ENCODE measurements around the gene FBXO28. TPM values are rescaled to one million over a fixed set of nuclear protein-coding genes. Genes with fewer than 3 reads are reported as not detected.

The FBXO28 gene
- total RNA-seq, 1 experiment from 2014 or later = 36.6 TPM

GRCh38 chr1:224109981-224110380 is 3.9 kb upstream of the FBXO28 start:
- intact Hi-C loops (cut with micrococcal nuclease; ENCODE audit: unreplicated experiment) = no loop called here
- Histone ChIP-seq H3K27me3 (ENCODE audit: control insufficient read depth, insufficient read depth, low read length) (no peaks in the 10 kb centered on the region; the same call in 1 of the 2 replicates), H3K4me3 (ENCODE audit: low read depth in 2 of 2, low read length in 2 of 2) (no peak overlapping the region), H3K36me3 (ENCODE audit: control insufficient read depth, insufficient read depth, low read length) (peaks cover 7% of the 10 kb centered on the region; the same call in 1 of the 2 replicates), H3K4me1 (ENCODE audit: control insufficient read depth, insufficient read depth, low read length) (0 out of 2 replicates have a peak, but pooled peaks cover 5% of the 10 kb centered on the region), H3K9me3 (ENCODE audit: control insufficient read depth, insufficient read depth, low read depth, low read length) (no peaks in the 10 kb centered on the region), H3K27ac (ENCODE audit: low read length) (no peak overlapping the region)
- in situ Hi-C loops (cut with HindIII; ENCODE audit: low pct_unique_long_range_greater_than_20kb, low sequenced_read_pairs) = no loop called here
- POLR2A ChIA-PET = no interaction called here
- TF ChIP-seq SIN3A (IDR thresholded peaks at IDR 0.05; ENCODE audit: borderline replicate concordance, insufficient read depth, low read depth, low read length) (no peak), TCF7L2 (IDR thresholded peaks at IDR 0.05; ENCODE audit: low read depth, low read length) (no peak), REST (IDR thresholded peaks at IDR 0.05; ENCODE audit: insufficient read depth in 1 of 2, low read depth in 2 of 2, low read length in 1 of 2) (no peak), POLR2AphosphoS5 (IDR thresholded peaks at IDR 0.05; ENCODE audit: low read depth, low read length) (no peak)
- TF ChIP-seq, protein P1, sequence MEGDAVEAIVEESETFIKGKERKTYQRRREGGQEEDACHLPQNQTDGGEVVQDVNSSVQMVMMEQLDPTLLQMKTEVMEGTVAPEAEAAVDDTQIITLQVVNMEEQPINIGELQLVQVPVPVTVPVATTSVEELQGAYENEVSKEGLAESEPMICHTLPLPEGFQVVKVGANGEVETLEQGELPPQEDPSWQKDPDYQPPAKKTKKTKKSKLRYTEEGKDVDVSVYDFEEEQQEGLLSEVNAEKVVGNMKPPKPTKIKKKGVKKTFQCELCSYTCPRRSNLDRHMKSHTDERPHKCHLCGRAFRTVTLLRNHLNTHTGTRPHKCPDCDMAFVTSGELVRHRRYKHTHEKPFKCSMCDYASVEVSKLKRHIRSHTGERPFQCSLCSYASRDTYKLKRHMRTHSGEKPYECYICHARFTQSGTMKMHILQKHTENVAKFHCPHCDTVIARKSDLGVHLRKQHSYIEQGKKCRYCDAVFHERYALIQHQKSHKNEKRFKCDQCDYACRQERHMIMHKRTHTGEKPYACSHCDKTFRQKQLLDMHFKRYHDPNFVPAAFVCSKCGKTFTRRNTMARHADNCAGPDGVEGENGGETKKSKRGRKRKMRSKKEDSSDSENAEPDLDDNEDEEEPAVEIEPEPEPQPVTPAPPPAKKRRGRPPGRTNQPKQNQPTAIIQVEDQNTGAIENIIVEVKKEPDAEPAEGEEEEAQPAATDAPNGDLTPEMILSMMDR (IDR thresholded peaks at IDR 0.05) = no peak
- ATAC-seq (no peak), DNase-seq (ENCODE audit: low read depth, low spot score) (no peak)
- CTCF ChIA-PET = no interaction called here
- no TSS peak for BruUV-seq (replicated peaks)

DNA sequence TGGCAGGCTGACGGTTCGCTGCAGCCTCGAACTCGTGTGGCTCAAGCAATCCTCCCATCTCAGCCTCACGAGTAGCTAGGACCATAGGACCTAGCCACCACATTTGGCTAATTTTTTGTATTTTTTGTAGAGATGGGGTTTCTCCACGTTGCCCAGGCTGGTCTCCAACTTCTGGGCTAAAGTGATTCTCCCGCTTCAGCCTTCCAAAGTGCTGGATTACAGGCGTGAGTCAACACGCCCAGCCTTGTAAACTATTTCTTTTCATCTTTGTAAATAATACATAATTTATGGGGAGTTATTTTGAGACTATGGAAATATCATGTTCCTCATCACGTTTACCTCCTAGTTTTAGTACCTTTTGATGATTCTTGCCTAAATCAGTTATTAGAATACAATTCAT is 906 bp upstream of the FBXO28 start:
- Histone ChIP-seq H3K36me3 (ENCODE audit: control insufficient read depth, insufficient read depth, low read length) (peaks cover 7% of the 10 kb centered on the region; the same call in 1 of the 2 replicates), H3K4me1 (ENCODE audit: control insufficient read depth, insufficient read depth, low read length) (peaks cover 15% of the 10 kb centered on the region), H3K27ac (ENCODE audit: low read length) (no peak overlapping the region), H3K9me3 (ENCODE audit: control insufficient read depth, insufficient read depth, low read depth, low read length) (no peaks in the 10 kb centered on the region), H3K27me3 (ENCODE audit: control insufficient read depth, insufficient read depth, low read length) (no peaks in the 10 kb centered on the region; the same call in 1 of the 2 replicates), H3K4me3 (ENCODE audit: low read depth in 2 of 2, low read length in 2 of 2) (no peak overlapping the region)
- in situ Hi-C loops (cut with HindIII; ENCODE audit: low pct_unique_long_range_greater_than_20kb, low sequenced_read_pairs) = no loop called here
- intact Hi-C loops (cut with micrococcal nuclease; ENCODE audit: unreplicated experiment) = no loop called here
- TF ChIP-seq REST (IDR thresholded peaks at IDR 0.05; ENCODE audit: insufficient read depth in 1 of 2, low read depth in 2 of 2, low read length in 1 of 2) (no peak), TCF7L2 (IDR thresholded peaks at IDR 0.05; ENCODE audit: low read depth, low read length) (no peak), SIN3A (IDR thresholded peaks at IDR 0.05; ENCODE audit: borderline replicate concordance, insufficient read depth, low read depth, low read length) (no peak), POLR2AphosphoS5 (IDR thresholded peaks at IDR 0.05; ENCODE audit: low read depth, low read length) (no peak)
- TF ChIP-seq, protein P1 (IDR thresholded peaks at IDR 0.05) = no peak
- ATAC-seq = no peak
- ChIA-PET CTCF (no interaction called here), POLR2A (no interaction called here)
- no TSS peak for BruUV-seq (replicated peaks)
- DNase-seq (ENCODE audit: low read depth, low spot score) = no peak

Measured in Panc1 (cell line).